ENCODE measurements around the gene PLEKHM2. TPM values are rescaled to one million over a fixed set of nuclear protein-coding genes. Genes with fewer than 3 reads are reported as not detected.

PLEKHM2 gene
- total RNA-seq, 1 donor from 2014 or later: 70.4 TPM

DNA sequence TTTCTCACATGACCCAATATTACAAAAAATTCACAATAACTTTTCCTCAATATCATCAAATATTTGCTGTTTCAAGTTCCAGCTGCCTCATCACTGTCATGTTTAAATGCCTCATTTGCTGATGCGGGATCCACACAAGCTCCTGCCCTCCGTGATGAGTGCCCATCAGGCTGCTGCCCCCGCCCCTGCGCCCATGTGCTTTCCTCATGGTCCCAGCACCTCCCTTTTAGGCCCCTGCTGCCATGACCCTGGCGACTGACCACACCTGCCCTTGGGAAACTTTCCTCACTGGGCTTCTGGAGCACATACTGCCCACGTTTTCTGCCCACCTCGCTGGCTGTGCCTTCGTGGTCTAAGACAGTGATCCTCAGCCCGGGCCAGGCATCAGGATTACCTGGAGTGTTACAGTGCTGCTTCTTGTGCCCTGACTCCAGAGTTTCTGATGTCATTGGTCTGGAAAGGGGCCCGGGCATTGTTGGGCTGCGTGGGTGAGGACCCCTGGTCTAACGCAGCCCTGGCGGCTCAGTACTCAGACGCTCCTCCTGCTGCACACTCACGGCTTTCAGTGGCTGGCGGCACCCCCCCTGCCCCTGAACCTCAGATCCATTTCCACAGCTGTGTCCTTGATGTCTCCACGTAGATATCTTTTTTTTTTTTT is 20.5 kb downstream of the PLEKHM2 start:
- Mint-ChIP-seq H3K9me3 (ENCODE audit: low read depth) (no peaks in the 10 kb centered on the region), H3K4me3 (ENCODE audit: low read depth) (no peak overlapping the region), H3K27ac (no peak overlapping the region), H3K4me1 (ENCODE audit: low read depth) (peaks cover 8% of the 10 kb centered on the region), H3K36me3 (ENCODE audit: insufficient read depth) (peaks cover 8% of the 10 kb centered on the region), H3K27me3 (no peaks in the 10 kb centered on the region)
- no peak for DNase-seq (ENCODE audit: low spot score, unreplicated experiment)
- TF ChIP-seq, protein P1, sequence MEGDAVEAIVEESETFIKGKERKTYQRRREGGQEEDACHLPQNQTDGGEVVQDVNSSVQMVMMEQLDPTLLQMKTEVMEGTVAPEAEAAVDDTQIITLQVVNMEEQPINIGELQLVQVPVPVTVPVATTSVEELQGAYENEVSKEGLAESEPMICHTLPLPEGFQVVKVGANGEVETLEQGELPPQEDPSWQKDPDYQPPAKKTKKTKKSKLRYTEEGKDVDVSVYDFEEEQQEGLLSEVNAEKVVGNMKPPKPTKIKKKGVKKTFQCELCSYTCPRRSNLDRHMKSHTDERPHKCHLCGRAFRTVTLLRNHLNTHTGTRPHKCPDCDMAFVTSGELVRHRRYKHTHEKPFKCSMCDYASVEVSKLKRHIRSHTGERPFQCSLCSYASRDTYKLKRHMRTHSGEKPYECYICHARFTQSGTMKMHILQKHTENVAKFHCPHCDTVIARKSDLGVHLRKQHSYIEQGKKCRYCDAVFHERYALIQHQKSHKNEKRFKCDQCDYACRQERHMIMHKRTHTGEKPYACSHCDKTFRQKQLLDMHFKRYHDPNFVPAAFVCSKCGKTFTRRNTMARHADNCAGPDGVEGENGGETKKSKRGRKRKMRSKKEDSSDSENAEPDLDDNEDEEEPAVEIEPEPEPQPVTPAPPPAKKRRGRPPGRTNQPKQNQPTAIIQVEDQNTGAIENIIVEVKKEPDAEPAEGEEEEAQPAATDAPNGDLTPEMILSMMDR (IDR thresholded peaks at IDR 0.05; ENCODE audit: unreplicated experiment): no peak

DNA sequence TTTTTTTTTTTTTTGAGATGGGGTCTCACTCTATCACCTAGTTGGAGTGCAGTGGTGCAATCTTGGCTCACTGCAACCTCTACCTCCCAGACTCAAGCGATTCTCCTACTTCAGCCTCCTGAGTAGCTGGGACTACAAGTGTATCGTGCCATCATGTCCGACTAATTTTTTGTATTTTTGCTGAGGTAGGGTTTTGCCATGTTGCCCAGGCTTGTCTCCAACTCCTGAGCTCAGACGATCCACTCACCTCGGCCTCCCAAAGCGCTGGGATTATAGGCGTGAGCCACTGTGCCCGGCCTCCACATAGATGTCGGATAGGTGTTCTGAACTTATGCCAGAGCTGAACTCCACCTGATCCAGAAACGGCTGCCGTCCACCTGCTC is 21.1 kb downstream of the PLEKHM2 start:
- no peaks in the 10 kb centered on the region for H3K9me3 Mint-ChIP-seq (ENCODE audit: low read depth)
- peaks cover 8% of the 10 kb centered on the region for H3K36me3 Mint-ChIP-seq (ENCODE audit: insufficient read depth)
- no peak overlapping the region for H3K4me3 Mint-ChIP-seq (ENCODE audit: low read depth)
- no peak for DNase-seq (ENCODE audit: low spot score, unreplicated experiment)
- H3K4me1 Mint-ChIP-seq (ENCODE audit: low read depth): peaks cover 8% of the 10 kb centered on the region
- no peaks in the 10 kb centered on the region for H3K27me3 Mint-ChIP-seq
- TF ChIP-seq, protein P1 (IDR thresholded peaks at IDR 0.05; ENCODE audit: unreplicated experiment): no peak
- no peak overlapping the region for H3K27ac Mint-ChIP-seq

DNA sequence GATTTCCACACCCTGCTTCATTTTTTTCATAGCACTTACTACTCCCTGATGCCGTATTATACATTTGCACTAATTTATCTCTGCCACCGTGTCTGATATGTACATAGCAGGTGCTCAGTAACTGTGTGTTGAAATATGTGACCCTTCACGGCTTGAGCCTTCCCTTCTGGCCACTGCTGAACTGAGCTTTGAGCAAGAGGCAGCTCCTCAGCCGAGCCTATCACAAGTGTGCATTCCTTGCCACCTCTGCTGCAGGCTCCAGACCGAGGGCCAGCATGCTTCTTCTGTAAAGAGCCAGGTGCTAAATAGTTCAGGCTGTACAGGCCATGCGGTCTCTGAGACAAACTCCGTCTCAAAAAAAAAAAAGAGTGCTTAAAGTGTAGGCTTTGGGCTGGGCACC is 22.6 kb downstream of the PLEKHM2 start:
- Mint-ChIP-seq H3K9me3 (ENCODE audit: low read depth) (no peaks in the 10 kb centered on the region), H3K4me1 (ENCODE audit: low read depth) (peaks cover 8% of the 10 kb centered on the region), H3K36me3 (ENCODE audit: insufficient read depth) (peaks cover 8% of the 10 kb centered on the region), H3K27me3 (no peaks in the 10 kb centered on the region), H3K27ac (no peak overlapping the region), H3K4me3 (ENCODE audit: low read depth) (no peak overlapping the region)
- DNase-seq (ENCODE audit: low spot score, unreplicated experiment): no peak
- TF ChIP-seq, protein P1 (IDR thresholded peaks at IDR 0.05; ENCODE audit: unreplicated experiment): no peak

DNA sequence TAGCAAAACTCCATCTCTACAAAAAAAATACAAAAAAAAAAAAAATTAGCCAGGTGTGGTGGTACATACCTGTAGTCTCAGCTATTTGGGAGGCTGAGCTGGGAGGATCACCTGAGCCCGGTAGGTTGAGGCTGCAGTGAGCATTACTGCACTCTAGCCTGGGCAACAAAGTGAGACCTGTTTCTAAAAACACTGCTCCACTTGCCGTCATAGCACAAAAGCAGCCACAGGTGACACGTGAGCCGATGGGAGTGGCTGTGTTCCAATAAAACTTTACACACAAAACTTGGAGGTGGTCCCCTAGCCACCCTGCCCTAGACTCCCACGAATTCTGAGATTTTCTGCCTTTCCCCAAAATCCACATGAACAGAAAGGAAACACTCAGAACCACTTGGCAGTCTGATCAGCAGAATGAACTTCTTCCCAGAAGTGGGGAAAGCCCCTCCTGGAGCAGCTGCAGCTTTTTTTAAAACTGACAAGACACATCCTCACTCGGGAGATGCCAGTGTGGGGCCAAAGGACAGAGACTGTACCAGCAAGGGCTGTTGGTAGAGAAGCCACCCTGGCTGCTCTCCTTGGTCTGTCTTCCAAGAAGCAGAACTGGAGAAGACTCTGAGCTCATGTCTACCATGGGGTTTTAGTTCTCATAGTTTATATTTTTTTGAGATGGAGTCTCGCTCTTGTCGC is 23.3 kb downstream of the PLEKHM2 start:
- H3K4me1 Mint-ChIP-seq (ENCODE audit: low read depth): peaks cover 8% of the 10 kb centered on the region
- DNase-seq (ENCODE audit: low spot score, unreplicated experiment): no peak
- H3K4me3 Mint-ChIP-seq (ENCODE audit: low read depth): no peak overlapping the region
- TF ChIP-seq, protein P1 (IDR thresholded peaks at IDR 0.05; ENCODE audit: unreplicated experiment): no peak
- H3K27me3 Mint-ChIP-seq: no peaks in the 10 kb centered on the region
- H3K27ac Mint-ChIP-seq: no peak overlapping the region
- peaks cover 8% of the 10 kb centered on the region for H3K36me3 Mint-ChIP-seq (ENCODE audit: insufficient read depth)
- no peaks in the 10 kb centered on the region for H3K9me3 Mint-ChIP-seq (ENCODE audit: low read depth)

DNA sequence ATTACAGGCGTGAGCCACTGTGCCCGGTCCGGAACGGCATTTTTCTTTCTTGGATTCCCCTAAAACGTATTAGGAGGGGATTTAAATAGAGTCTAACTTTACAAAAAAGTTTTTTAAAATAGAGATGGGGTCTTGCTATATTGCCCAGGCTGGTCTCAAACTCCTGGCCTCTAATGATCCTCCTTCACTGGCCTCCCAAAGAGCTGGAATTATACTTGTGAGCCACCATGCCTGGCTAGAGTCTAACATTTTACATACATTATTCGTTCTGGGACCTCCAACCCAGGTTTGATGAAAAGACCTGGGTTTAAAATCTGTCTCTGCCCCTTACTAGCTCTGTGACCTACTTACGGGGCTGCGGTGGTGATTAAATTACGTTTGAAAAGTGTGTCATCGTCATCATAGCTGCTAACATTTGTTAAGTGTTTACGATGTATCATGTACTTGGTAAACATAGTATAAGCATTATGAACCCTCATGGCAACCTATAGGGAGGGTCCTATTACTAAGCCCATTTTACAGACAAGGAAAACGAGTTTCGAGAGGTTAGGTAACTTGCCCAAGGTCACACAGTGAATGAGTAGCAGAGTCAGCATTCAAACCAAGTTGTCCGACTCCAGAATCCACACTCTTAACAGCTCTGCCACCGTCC is 24.5 kb downstream of the PLEKHM2 start:
- no peak for DNase-seq (ENCODE audit: low spot score, unreplicated experiment)
- H3K27ac Mint-ChIP-seq: no peak overlapping the region
- no peak overlapping the region for H3K4me3 Mint-ChIP-seq (ENCODE audit: low read depth)
- no peaks in the 10 kb centered on the region for H3K9me3 Mint-ChIP-seq (ENCODE audit: low read depth)
- peaks cover 1% of the 10 kb centered on the region for H3K4me1 Mint-ChIP-seq (ENCODE audit: low read depth)
- H3K36me3 Mint-ChIP-seq (ENCODE audit: insufficient read depth): peaks cover 8% of the 10 kb centered on the region
- H3K27me3 Mint-ChIP-seq: no peaks in the 10 kb centered on the region
- TF ChIP-seq, protein P1 (IDR thresholded peaks at IDR 0.05; ENCODE audit: unreplicated experiment): no peak

Data from progenitor cell of endocrine pancreas (in vitro differentiated cells).